Measurements from ENCODE around the gene ESPL1. TPM values are rescaled to one million over a fixed set of nuclear protein-coding genes. Genes with fewer than 3 reads are reported as not detected.

ESPL1 gene
- total RNA-seq, 1 donor from 2014 or later, result 4.8 TPM

DNA sequence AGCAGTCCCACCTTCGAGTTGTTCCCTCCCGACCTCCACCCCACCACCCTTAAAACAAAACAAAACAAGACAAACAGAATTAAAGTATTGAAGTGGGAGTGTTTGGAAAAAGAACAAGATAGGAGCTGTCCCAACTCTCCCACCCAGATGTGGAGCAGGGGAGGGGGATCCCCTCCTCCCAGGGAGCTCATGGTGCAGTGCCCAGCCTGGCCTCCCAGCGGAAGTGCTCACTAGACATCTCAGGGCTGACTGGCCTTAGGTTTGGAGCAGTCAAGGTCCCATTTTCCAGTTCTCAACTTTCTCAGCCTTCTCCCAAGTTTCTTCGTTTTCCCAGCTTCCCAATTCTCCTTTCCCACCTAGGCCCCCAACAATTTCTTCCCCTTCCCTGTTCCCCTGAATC lies 65.2 kb downstream of the ESPL1 start:
- no peak for DNase-seq (ENCODE audit: extremely low read depth, low read depth, low spot score)

DNA sequence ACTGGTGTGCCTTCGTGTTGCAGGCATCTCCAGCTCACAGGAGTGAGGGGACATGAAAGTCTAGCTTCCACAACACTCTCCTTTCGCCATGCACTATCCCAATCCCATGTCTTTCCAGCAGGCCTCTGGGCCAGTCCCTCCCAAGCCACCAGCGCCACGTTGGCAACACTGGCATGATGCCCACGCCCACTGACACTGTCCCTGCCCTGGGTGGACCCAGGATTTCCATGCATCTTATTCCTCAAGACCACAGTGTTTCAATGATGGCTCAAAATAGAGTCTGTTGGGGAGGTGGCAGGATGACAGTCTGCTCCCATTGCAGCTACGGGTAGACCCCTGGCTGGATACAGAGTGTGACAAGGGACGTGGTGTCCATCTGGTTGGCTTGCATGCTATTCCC lies 65.7 kb downstream of the ESPL1 start:
- no peak for DNase-seq (ENCODE audit: extremely low read depth, low read depth, low spot score)

DNA sequence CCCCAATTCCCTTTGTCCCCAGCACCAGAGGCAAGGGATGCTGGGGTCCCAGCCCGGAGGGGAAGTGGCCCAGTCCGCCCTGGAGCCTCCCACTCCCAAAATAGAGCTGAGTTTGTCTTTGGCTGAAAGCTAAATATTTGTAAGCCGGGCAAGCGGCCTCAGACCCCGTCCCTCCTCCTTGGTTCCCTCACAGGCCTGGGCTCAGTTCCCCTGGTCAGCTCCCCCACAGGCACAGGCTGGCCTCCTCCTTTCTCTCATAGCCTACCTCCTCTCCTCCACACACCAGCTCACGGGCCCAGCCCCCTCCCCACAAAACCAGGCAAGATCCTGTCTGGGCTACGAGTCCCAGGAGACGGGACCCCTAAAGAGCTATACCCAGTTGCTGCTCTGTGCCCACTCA lies 66.7 kb downstream of the ESPL1 start:
- no peak for DNase-seq (ENCODE audit: extremely low read depth, low read depth, low spot score)

DNA sequence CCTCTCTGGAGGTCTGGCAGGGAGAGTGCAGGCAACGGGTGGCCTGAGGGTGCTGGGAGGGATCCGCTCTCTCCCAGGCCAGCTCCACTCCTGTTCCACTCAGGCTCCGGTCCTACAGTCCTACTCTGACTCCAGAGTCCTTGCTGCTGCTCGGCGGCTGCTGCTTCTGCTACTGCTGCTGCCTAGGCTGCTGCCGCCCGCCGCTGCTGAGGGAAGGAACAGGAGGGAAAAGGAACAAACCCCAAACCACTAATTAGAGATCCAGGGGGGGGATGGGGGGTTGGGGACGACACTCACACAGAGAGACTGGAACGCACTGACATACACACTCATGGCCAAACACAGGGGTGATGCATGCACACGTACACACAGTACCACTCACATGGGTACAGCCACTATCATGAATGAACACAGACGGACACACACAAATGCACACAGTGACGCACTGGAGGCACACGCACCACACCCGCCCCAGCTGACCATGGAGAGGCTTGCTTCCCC lies 68.1 kb downstream of the ESPL1 start, which contains the start of gene SP7:
Gene SP7, minus strand, starts transcription at position 174 of the 501 bp plus-strand sequence. CDS start 708 bp downstream, outside the sequence.
- no peak for DNase-seq (ENCODE audit: extremely low read depth, low read depth, low spot score)

DNA sequence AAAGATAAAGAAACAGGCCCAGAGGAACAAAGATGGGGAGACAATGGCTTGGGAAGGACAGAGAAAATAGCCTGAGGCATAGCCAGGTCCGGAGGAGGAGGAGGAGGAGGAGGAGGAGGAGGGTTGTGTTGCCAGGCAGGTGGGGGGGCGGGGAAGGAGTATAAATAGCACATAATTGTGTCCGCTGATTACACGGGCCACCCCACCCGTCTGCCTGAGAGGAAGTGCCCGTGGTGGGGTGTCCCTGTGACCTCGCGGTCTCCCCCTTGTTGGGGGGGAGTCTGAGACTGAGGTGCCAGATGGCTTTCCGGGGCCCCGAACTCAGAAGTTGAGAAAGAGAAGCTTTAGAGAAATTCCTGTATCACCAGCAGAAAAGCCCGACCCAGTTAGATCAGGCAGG lies 69.9 kb downstream of the ESPL1 start:
- no peak for DNase-seq (ENCODE audit: extremely low read depth, low read depth, low spot score)

DNA sequence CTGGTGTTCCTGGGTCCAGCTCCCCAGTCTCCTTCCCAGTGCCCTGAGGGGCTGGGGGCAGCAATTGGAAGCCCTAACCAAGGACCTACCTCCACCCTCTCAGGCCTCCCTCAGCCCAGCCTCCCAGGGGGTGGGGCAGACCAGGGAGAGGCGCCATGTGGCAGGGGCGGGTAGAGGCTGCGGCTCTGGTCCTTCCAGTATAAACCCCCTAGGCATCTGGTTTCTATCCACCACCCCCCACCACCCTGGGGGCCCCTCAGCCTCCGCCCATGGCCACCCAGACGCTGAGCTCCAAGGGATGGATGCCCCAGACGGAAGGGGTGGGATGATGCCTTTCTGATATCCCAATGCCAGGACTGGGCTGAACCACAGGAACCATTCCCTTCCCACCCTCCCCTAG lies 70.8 kb downstream of the ESPL1 start:
- DNase-seq (ENCODE audit: extremely low read depth, low read depth, low spot score), result no peak

DNA sequence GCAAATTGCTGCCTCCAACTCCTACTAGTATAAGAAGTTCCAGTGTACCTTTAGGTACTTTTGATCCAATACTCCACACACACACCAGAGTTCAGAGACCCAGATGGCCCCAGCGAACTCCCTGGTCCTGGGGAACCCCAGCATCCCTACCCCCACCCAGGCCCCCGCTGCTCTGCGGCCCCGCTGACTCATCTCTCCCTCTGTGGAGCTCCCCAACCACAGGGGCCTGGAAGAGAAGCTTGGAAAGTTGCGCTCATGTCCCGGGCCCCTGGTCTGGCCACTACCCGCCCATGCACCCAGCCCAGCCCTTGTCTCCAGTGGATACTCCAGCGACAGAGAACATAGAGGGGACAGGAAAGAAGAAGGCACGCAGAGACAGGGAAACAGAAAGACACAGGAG lies 72.3 kb downstream of the ESPL1 start:
- no peak for DNase-seq (ENCODE audit: extremely low read depth, low read depth, low spot score)

Other genes starting within 250 kb of the ESPL1 start
- gene TNS2, start 218.2 kb upstream of the ESPL1 start, total RNA-seq, result 38.5 and 66.7 TPM in 2 replicates
- gene SPRYD3, start 188.9 kb upstream of the ESPL1 start, total RNA-seq, result 27.0 and 32.7 TPM in 2 replicates
- 21.5 and 55.3 TPM in 2 replicates for gene IGFBP6, start 170.6 kb upstream of the ESPL1 start, total RNA-seq
- gene SOAT2, start 164.8 kb upstream of the ESPL1 start, total RNA-seq, result not detected in 2 replicates
- gene ZNF740, start 87.6 kb upstream of the ESPL1 start, total RNA-seq, result 9.2 and 10.9 TPM in 2 replicates
- gene CSAD, start 87.4 kb upstream of the ESPL1 start, total RNA-seq, result 5.7 and 17.3 TPM in 2 replicates
- gene ITGB7, start 61.0 kb upstream of the ESPL1 start, total RNA-seq, result not detected in 2 replicates
- gene RARG, start 36.1 kb upstream of the ESPL1 start, total RNA-seq, result 9.8 and 16.7 TPM in 2 replicates
- 344 and 417 TPM in 2 replicates for gene PFDN5, start 27.2 kb downstream of the ESPL1 start, total RNA-seq
- 41.4 and 55.0 TPM in 2 replicates for gene MYG1, start 31.4 kb downstream of the ESPL1 start, total RNA-seq
- gene AAAS, start 53.3 kb downstream of the ESPL1 start, total RNA-seq, result 51.8 and 56.7 TPM in 2 replicates
- not detected in 2 replicates for gene SP7, start 68.1 kb downstream of the ESPL1 start, total RNA-seq
- gene SP1, start 111.9 kb downstream of the ESPL1 start, total RNA-seq, result 30.1 and 39.0 TPM in 2 replicates
- gene AMHR2, start 155.6 kb downstream of the ESPL1 start, total RNA-seq, result not detected in 2 replicates
- 50.5 and 55.0 TPM in 2 replicates for gene PRR13, start 173.4 kb downstream of the ESPL1 start, total RNA-seq
- gene PCBP2, start 183.8 kb downstream of the ESPL1 start, total RNA-seq, result 379 and 520 TPM in 2 replicates
- 22.6 and 29.2 TPM in 2 replicates for gene MAP3K12, start 231.2 kb downstream of the ESPL1 start, total RNA-seq
- 45.7 and 50.6 TPM in 2 replicates for gene TARBP2, start 233.0 kb downstream of the ESPL1 start, total RNA-seq
- gene NPFF, start 239.2 kb downstream of the ESPL1 start, total RNA-seq, result 0.70 TPM in 1 of 2 replicates, not detected in the other

Data from glomerular endothelial cell (primary cell).